ENCODE measurements around the gene FAM234B. TPM values are rescaled to one million over a fixed set of nuclear protein-coding genes. Genes with fewer than 3 reads are reported as not detected.
A peak's percentile ranks its signal among the peaks of the same experiment; 100 is the strongest.

Gene FAM234B
- total RNA-seq, 1 donor from 2014 or later, result 3.7 TPM

- peak overlapping the region; percentile 79 to 85 (median 84) for H3K4me3 ChIP-seq (ENCODE audit: low read length in 3 of 3)
- H3K9me3 ChIP-seq (ENCODE audit: control insufficient read depth in 3 of 3, low read length in 3 of 3), result no peaks in the 10 kb centered on the region
- peak overlapping the region; percentile 80 for H3K9ac ChIP-seq (ENCODE audit: low read depth in 1 of 3, low read length in 3 of 3)
- no peaks in the 10 kb centered on the region for H3K36me3 ChIP-seq (ENCODE audit: control insufficient read depth in 3 of 3, insufficient read depth in 3 of 3, low read length in 3 of 3)
- H3K27me3 ChIP-seq (ENCODE audit: control insufficient read depth in 3 of 3, insufficient read depth in 3 of 3, low read length in 3 of 3), result no peaks in the 10 kb centered on the region
- peaks cover 18 to 29% (median 24%) of the 10 kb centered on the region in 3 donors for H3K4me1 ChIP-seq (ENCODE audit: control insufficient read depth in 3 of 3, insufficient read depth in 3 of 3, low read length in 3 of 3)
- peak overlapping the region; percentile 84 for H3K27ac ChIP-seq (ENCODE audit: low read depth, low read length)
These were observed 43.0 kb upstream of the FAM234B start for GRCh38 chr12:13000925-13001774.

DNA sequence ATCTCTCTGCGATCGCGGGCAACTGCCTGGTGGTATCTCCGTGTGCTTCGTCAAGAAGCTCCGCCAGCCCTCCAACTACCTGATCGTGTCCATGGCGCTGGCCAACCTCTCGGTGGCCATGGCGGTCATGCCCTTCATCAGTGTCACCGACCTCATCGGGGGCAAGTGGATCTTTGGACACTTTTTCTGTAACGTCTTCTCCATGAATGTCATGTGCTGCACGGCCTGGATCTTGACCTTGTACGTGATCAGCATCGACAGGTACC lies 42.5 kb upstream of the FAM234B start:
- H3K9ac ChIP-seq (ENCODE audit: low read depth in 1 of 3, low read length in 3 of 3), result peak overlapping the region; percentile 51 to 80 (median 80)
- H3K27ac ChIP-seq (ENCODE audit: low read depth, low read length), result peak overlapping the region; percentile 84
- H3K4me3 ChIP-seq (ENCODE audit: low read length in 3 of 3), result peak overlapping the region; percentile 40 to 85 (median 84)
- no peaks in the 10 kb centered on the region for H3K27me3 ChIP-seq (ENCODE audit: control insufficient read depth in 3 of 3, insufficient read depth in 3 of 3, low read length in 3 of 3)
- H3K9me3 ChIP-seq (ENCODE audit: control insufficient read depth in 3 of 3, low read length in 3 of 3), result no peaks in the 10 kb centered on the region
- no peaks in the 10 kb centered on the region for H3K36me3 ChIP-seq (ENCODE audit: control insufficient read depth in 3 of 3, insufficient read depth in 3 of 3, low read length in 3 of 3)
- peaks cover 18 to 29% (median 24%) of the 10 kb centered on the region in 3 donors for H3K4me1 ChIP-seq (ENCODE audit: control insufficient read depth in 3 of 3, insufficient read depth in 3 of 3, low read length in 3 of 3)

GRCh38 chr12:13002301-13003097 lies 41.7 kb upstream of the FAM234B start:
- Histone ChIP-seq H3K36me3 (ENCODE audit: control insufficient read depth in 3 of 3, insufficient read depth in 3 of 3, low read length in 3 of 3) (no peaks in the 10 kb centered on the region), H3K27ac (ENCODE audit: low read depth, low read length) (no peak overlapping the region), H3K27me3 (ENCODE audit: control insufficient read depth in 3 of 3, insufficient read depth in 3 of 3, low read length in 3 of 3) (no peaks in the 10 kb centered on the region), H3K4me1 (ENCODE audit: control insufficient read depth in 3 of 3, insufficient read depth in 3 of 3, low read length in 3 of 3) (peaks cover 14 to 25% (median 24%) of the 10 kb centered on the region in 3 donors), H3K9ac (ENCODE audit: low read depth in 1 of 3, low read length in 3 of 3) (no peak overlapping the region), H3K4me3 (ENCODE audit: low read length in 3 of 3) (peak overlapping the region in 2 of 3 donors; percentile 40 to 85), H3K9me3 (ENCODE audit: control insufficient read depth in 3 of 3, low read length in 3 of 3) (no peaks in the 10 kb centered on the region)

DNA sequence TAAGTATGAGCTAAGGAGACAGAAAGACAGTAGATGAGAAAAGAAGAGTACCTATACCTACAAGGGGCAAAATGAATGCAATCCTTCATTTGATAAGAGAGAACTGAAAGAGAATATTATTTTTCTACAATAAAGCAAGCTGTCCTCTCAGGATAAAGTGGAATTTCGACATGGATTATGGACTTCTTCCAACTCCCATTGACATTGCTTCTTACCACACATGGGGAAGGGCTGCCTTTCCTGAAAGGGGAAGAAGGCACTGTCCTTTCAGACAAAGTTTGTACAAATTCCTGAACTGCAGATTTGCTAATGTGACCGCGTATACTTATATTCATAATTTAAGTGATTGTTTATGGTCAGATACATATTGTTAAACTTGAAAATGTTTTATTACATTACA lies 39.8 kb upstream of the FAM234B start:
- H3K9me3 ChIP-seq (ENCODE audit: control insufficient read depth in 3 of 3, low read length in 3 of 3), result no peaks in the 10 kb centered on the region
- no peak overlapping the region for H3K4me3 ChIP-seq (ENCODE audit: low read length in 3 of 3)
- H3K27ac ChIP-seq (ENCODE audit: low read depth, low read length), result no peak overlapping the region
- H3K27me3 ChIP-seq (ENCODE audit: control insufficient read depth in 3 of 3, insufficient read depth in 3 of 3, low read length in 3 of 3), result no peaks in the 10 kb centered on the region
- peaks cover 7 to 12% (median 8%) of the 10 kb centered on the region in 3 donors for H3K4me1 ChIP-seq (ENCODE audit: control insufficient read depth in 3 of 3, insufficient read depth in 3 of 3, low read length in 3 of 3)
- no peak overlapping the region for H3K9ac ChIP-seq (ENCODE audit: low read depth in 1 of 3, low read length in 3 of 3)
- H3K36me3 ChIP-seq (ENCODE audit: control insufficient read depth in 3 of 3, insufficient read depth in 3 of 3, low read length in 3 of 3), result no peaks in the 10 kb centered on the region

DNA sequence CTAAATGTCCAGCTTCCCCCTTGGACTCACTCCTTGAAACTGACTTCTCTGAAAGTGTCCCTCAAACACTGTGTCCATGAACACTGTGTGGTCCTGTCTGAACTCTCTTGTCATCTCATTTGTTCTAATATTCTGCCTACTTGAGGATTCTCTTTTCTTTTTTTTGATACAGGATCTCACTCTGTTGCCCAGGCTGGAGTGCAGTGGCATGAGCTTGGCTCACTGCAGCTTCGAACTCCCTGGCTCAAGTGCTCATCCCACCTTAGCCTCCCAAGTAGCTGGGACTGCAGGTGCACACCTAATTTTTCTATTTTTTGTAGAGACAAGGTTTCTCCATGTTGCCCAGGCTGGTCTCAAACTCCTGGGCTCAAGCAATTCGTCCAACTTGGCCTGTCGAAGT lies 39.2 kb upstream of the FAM234B start:
- Histone ChIP-seq H3K4me3 (ENCODE audit: low read length in 3 of 3) (no peak overlapping the region), H3K27ac (ENCODE audit: low read depth, low read length) (no peak overlapping the region), H3K27me3 (ENCODE audit: control insufficient read depth in 3 of 3, insufficient read depth in 3 of 3, low read length in 3 of 3) (no peaks in the 10 kb centered on the region), H3K4me1 (ENCODE audit: control insufficient read depth in 3 of 3, insufficient read depth in 3 of 3, low read length in 3 of 3) (peaks cover 5 to 7% (median 7%) of the 10 kb centered on the region in 3 donors), H3K36me3 (ENCODE audit: control insufficient read depth in 3 of 3, insufficient read depth in 3 of 3, low read length in 3 of 3) (no peaks in the 10 kb centered on the region), H3K9me3 (ENCODE audit: control insufficient read depth in 3 of 3, low read length in 3 of 3) (no peaks in the 10 kb centered on the region), H3K9ac (ENCODE audit: low read depth in 1 of 3, low read length in 3 of 3) (no peak overlapping the region)

- Histone ChIP-seq H3K9me3 (ENCODE audit: control insufficient read depth in 3 of 3, low read length in 3 of 3) (no peaks in the 10 kb centered on the region), H3K9ac (ENCODE audit: low read depth in 1 of 3, low read length in 3 of 3) (no peak overlapping the region), H3K36me3 (ENCODE audit: control insufficient read depth in 3 of 3, insufficient read depth in 3 of 3, low read length in 3 of 3) (no peaks in the 10 kb centered on the region), H3K27ac (ENCODE audit: low read depth, low read length) (no peak overlapping the region), H3K4me3 (ENCODE audit: low read length in 3 of 3) (no peak overlapping the region), H3K4me1 (ENCODE audit: control insufficient read depth in 3 of 3, insufficient read depth in 3 of 3, low read length in 3 of 3) (peaks cover 5 to 7% (median 7%) of the 10 kb centered on the region in 3 donors), H3K27me3 (ENCODE audit: control insufficient read depth in 3 of 3, insufficient read depth in 3 of 3, low read length in 3 of 3) (no peaks in the 10 kb centered on the region)
These were observed 38.5 kb upstream of the FAM234B start for GRCh38 chr12:13005649-13006048.

GRCh38 chr12:13007496-13008233 lies 36.5 kb upstream of the FAM234B start:
- no peak overlapping the region for H3K4me3 ChIP-seq (ENCODE audit: low read length in 3 of 3)
- H3K9me3 ChIP-seq (ENCODE audit: control insufficient read depth in 3 of 3, low read length in 3 of 3), result no peaks in the 10 kb centered on the region
- H3K36me3 ChIP-seq (ENCODE audit: control insufficient read depth in 3 of 3, insufficient read depth in 3 of 3, low read length in 3 of 3), result no peaks in the 10 kb centered on the region
- H3K27ac ChIP-seq (ENCODE audit: low read depth, low read length), result no peak overlapping the region
- no peaks in the 10 kb centered on the region for H3K4me1 ChIP-seq (ENCODE audit: control insufficient read depth in 3 of 3, insufficient read depth in 3 of 3, low read length in 3 of 3)
- H3K27me3 ChIP-seq (ENCODE audit: control insufficient read depth in 3 of 3, insufficient read depth in 3 of 3, low read length in 3 of 3), result no peaks in the 10 kb centered on the region
- no peak overlapping the region for H3K9ac ChIP-seq (ENCODE audit: low read depth in 1 of 3, low read length in 3 of 3)

GRCh38 chr12:13008741-13009380 lies 35.3 kb upstream of the FAM234B start:
- Histone ChIP-seq H3K4me3 (ENCODE audit: low read length in 3 of 3) (no peak overlapping the region), H3K9ac (ENCODE audit: low read depth in 1 of 3, low read length in 3 of 3) (no peak overlapping the region), H3K4me1 (ENCODE audit: control insufficient read depth in 3 of 3, insufficient read depth in 3 of 3, low read length in 3 of 3) (no peaks in the 10 kb centered on the region)

GRCh38 chr12:13011098-13011497 lies 33.1 kb upstream of the FAM234B start:
- H3K9ac ChIP-seq (ENCODE audit: low read depth in 1 of 3, low read length in 3 of 3), result no peak overlapping the region

More at GRCh38 chr12:13008741-13009380, 35.3 kb upstream of the FAM234B start:
- H3K9me3 ChIP-seq (ENCODE audit: control insufficient read depth in 3 of 3, low read length in 3 of 3), result no peaks in the 10 kb centered on the region
- H3K27me3 ChIP-seq (ENCODE audit: control insufficient read depth in 3 of 3, insufficient read depth in 3 of 3, low read length in 3 of 3), result no peaks in the 10 kb centered on the region
- no peak overlapping the region for H3K27ac ChIP-seq (ENCODE audit: low read depth, low read length)
- H3K36me3 ChIP-seq (ENCODE audit: control insufficient read depth in 3 of 3, insufficient read depth in 3 of 3, low read length in 3 of 3), result no peaks in the 10 kb centered on the region

More at GRCh38 chr12:13011098-13011497, 33.1 kb upstream of the FAM234B start:
- Histone ChIP-seq H3K36me3 (ENCODE audit: control insufficient read depth in 3 of 3, insufficient read depth in 3 of 3, low read length in 3 of 3) (no peaks in the 10 kb centered on the region), H3K4me3 (ENCODE audit: low read length in 3 of 3) (no peak overlapping the region), H3K9me3 (ENCODE audit: control insufficient read depth in 3 of 3, low read length in 3 of 3) (no peaks in the 10 kb centered on the region), H3K27ac (ENCODE audit: low read depth, low read length) (no peak overlapping the region), H3K4me1 (ENCODE audit: control insufficient read depth in 3 of 3, insufficient read depth in 3 of 3, low read length in 3 of 3) (no peaks in the 10 kb centered on the region), H3K27me3 (ENCODE audit: control insufficient read depth in 3 of 3, insufficient read depth in 3 of 3, low read length in 3 of 3) (no peaks in the 10 kb centered on the region)

Measured in skeletal muscle tissue (tissue), 4 donors.